HCT116 (cell line): ENCODE data around the gene CMIP.

Experiments used
- ATF3 ChIP-seq: IDR thresholded peaks from 2 replicates; pipeline ENCODE4 v1.6.1; 2012
- CBX3 ChIP-seq: IDR thresholded peaks from 2 replicates; pipeline ENCODE4 v1.6.1; 2012; ENCODE audit warnings: low read depth
- CEBPB ChIP-seq: IDR thresholded peaks from 2 replicates; pipeline ENCODE4 v1.6.1; 2012; ENCODE audit warnings: low read depth
- CTCF ChIP-seq, 3 experiments: fragments of 200-600 bp in 1 of 3; sonication (generic) in 1 of 3; IDR thresholded peaks in 2 of 3; conservative IDR thresholded peaks in 1 of 3; 2 replicates each; pipeline ENCODE4 v1.5.1; 2012 to 2017; ENCODE audit warnings: low read depth in 2 of 3, low read length in 2 of 3, antibody characterized with exemption in 1 of 3, borderline replicate concordance in 1 of 3, control low read depth in 1 of 3, mild to moderate bottlenecking in 1 of 3, mixed read lengths in 1 of 3, mixed run types in 1 of 3, moderate library complexity in 1 of 3; ENCODE audit not compliant: insufficient read depth in 1 of 3
- EZH2 ChIP-seq: fragments of 200-600 bp; sonication (generic); IDR thresholded peaks from 2 replicates; pipeline ENCODE4 v1.6.1; 2017; ENCODE audit warnings: antibody characterized with exemption, mixed run types
- EZH2phosphoT487 ChIP-seq: fragments of 200-600 bp; IDR thresholded peaks from 2 replicates; pipeline ENCODE4 v1.6.1; 2018; ENCODE audit warnings: antibody characterized with exemption, borderline replicate concordance
- FOSL1 ChIP-seq: IDR thresholded peaks from 2 replicates; pipeline ENCODE4 v1.6.1; 2012; ENCODE audit warnings: low read depth
- POLR2A ChIP-seq: IDR thresholded peaks from 2 replicates; pipeline ENCODE4 v1.7.0; 2011; ENCODE audit warnings: borderline replicate concordance; ENCODE audit not compliant: insufficient read depth, insufficient read length; ENCODE audit errors: extremely low read depth
- POLR2AphosphoS5 ChIP-seq: IDR thresholded peaks from 2 replicates; pipeline ENCODE4 v1.6.1; 2011; ENCODE audit warnings: mild to moderate bottlenecking, low read depth, low read length, moderate library complexity
- RAD21 ChIP-seq: IDR thresholded peaks from 2 replicates; pipeline ENCODE4 v1.6.1; 2012; ENCODE audit warnings: low read depth, mild to moderate bottlenecking
- SIN3A ChIP-seq: IDR thresholded peaks from 2 replicates; pipeline ENCODE4 v1.6.1; 2012; ENCODE audit warnings: low read depth
- ZFX ChIP-seq: fragments of 450-650 bp; IDR thresholded peaks from 2 replicates; pipeline ENCODE4 v1.6.1; 2017
- TF ChIP-seq, protein P1 (sequence below): IDR thresholded peaks from 2 replicates; pipeline ENCODE4 v1.6.1; 2011; ENCODE audit warnings: mild to moderate bottlenecking, low read length, moderate library complexity; ENCODE audit not compliant: insufficient replicate concordance; ENCODE audit errors: extremely low read depth

GRCh38 chr16:81681311-81681710 lies 236.7 kb downstream of the CMIP start:
- TF ChIP-seq POLR2A (no peak), RAD21 (no peak), EZH2 (no peak), POLR2AphosphoS5 (no peak), CTCF (IDR thresholded peaks at IDR 0.05 in 2 of 3, conservative IDR thresholded peaks at IDR 0.05 in 1 of 3; ENCODE audit: borderline replicate concordance in 1 of 3, insufficient read depth in 1 of 3, low read depth in 2 of 3, low read length in 2 of 3) (no peak), ATF3 (no peak), CEBPB (no peak), SIN3A (no peak), ZFX (no peak), CBX3 (no peak), FOSL1 (no peak), EZH2phosphoT487 (no peak)
- TF ChIP-seq, protein P1, sequence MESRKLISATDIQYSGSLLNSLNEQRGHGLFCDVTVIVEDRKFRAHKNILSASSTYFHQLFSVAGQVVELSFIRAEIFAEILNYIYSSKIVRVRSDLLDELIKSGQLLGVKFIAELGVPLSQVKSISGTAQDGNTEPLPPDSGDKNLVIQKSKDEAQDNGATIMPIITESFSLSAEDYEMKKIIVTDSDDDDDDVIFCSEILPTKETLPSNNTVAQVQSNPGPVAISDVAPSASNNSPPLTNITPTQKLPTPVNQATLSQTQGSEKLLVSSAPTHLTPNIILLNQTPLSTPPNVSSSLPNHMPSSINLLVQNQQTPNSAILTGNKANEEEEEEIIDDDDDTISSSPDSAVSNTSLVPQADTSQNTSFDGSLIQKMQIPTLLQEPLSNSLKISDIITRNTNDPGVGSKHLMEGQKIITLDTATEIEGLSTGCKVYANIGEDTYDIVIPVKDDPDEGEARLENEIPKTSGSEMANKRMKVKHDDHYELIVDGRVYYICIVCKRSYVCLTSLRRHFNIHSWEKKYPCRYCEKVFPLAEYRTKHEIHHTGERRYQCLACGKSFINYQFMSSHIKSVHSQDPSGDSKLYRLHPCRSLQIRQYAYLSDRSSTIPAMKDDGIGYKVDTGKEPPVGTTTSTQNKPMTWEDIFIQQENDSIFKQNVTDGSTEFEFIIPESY = no peak
